H1 (cell line): Measurements from ENCODE around the gene ICOSLG. TPM values are rescaled to one million over a fixed set of nuclear protein-coding genes. Genes with fewer than 3 reads are reported as not detected.

ENCODE experiments used
- CTCF ChIA-PET: fragments of 300-600 bp; sonication (Branson Sonifier 250); formaldehyde crosslinking; loops from one replicate; lab custom pipeline; 2021; ENCODE audit not compliant: partially characterized antibody; lab: Charles Lee
- POLR2A ChIA-PET: fragments of 300-600 bp; sonication (Branson Sonifier 250); formaldehyde crosslinking; loops from one replicate; lab custom pipeline; 2021; ENCODE audit warnings: inconsistent platforms; ENCODE audit not compliant: partially characterized antibody; lab: Charles Lee
- DNase-seq, 2 experiments: peaks; one replicate each; pipeline versions ENCODE4 v3.0.0 to v3.0.0-alpha.2; 2010 to 2022; ENCODE audit warnings: low spot score in 2 of 2, low read depth in 1 of 2, mixed read lengths in 1 of 2
- FAIRE-seq: peaks from 2 replicates; lab custom pipeline; 2011; peaks lifted over from hg19 to GRCh38; lab: Jason Lieb, UNC
- H2AFZ ChIP-seq: 2 replicates; pipeline ENCODE4 v1.8.1; 2012; ENCODE audit warnings: low read length, inconsistent platforms
- H2AK5ac ChIP-seq: 2 replicates; pipeline ENCODE4 v1.6.1; 2013; ENCODE audit warnings: low read depth, low read length
- H2BK120ac ChIP-seq: replicated peaks from 2 replicates; pipeline ENCODE3; 2013; ENCODE audit warnings: low read depth, low read length, inconsistent platforms
- H2BK12ac ChIP-seq: 2 replicates; pipeline ENCODE4 v1.6.1; 2013; ENCODE audit warnings: low read depth, low read length
- H2BK15ac ChIP-seq: 2 replicates; pipeline ENCODE4 v1.6.1; 2013; ENCODE audit warnings: low read length
- H2BK20ac ChIP-seq: 2 replicates; pipeline ENCODE4 v1.6.1; 2013; ENCODE audit warnings: low read length
- H2BK5ac ChIP-seq: 2 replicates; pipeline ENCODE4 v1.6.1; 2013; ENCODE audit warnings: low read depth, low read length
- H3K14ac ChIP-seq: 2 replicates; pipeline ENCODE4 v1.6.1; 2013; ENCODE audit warnings: inconsistent platforms; ENCODE audit not compliant: insufficient read length
- H3K18ac ChIP-seq: 2 replicates; pipeline ENCODE4 v1.6.1; 2013; ENCODE audit warnings: low read length; ENCODE audit errors: extremely low read depth
- H3K23ac ChIP-seq: 2 replicates; pipeline ENCODE4 v1.6.1; 2013; ENCODE audit warnings: inconsistent platforms; ENCODE audit not compliant: insufficient read length
- H3K23me2 ChIP-seq: 2 replicates; pipeline ENCODE4 v1.6.1; 2013; ENCODE audit warnings: low read depth, low read length
- H3K27ac ChIP-seq: 2 replicates; pipeline ENCODE4 v1.6.1; 2011; ENCODE audit warnings: low read depth, low read length, inconsistent platforms
- H3K27me3 ChIP-seq, 4 experiments: replicated peaks in 1 of 4; 1 replicate in 1 of 4; 2 replicates in 3 of 4; pipeline versions ENCODE4 v1.6.1 to v1.8.1; 2011 to 2013; ENCODE audit warnings: low read length in 3 of 4, mild to moderate bottlenecking in 3 of 4, inconsistent platforms in 2 of 4, mixed read lengths in 2 of 4, moderate library complexity in 1 of 4; ENCODE audit not compliant: control insufficient read depth in 3 of 4, insufficient read depth in 3 of 4; ENCODE audit errors: extremely low read depth in 1 of 4
- H3K36me3 ChIP-seq, 4 experiments: 2 replicates each; pipeline versions ENCODE4 v1.6.1 to v1.8.1; 2011 to 2013; ENCODE audit warnings: mild to moderate bottlenecking in 4 of 4, low read length in 3 of 4, moderate library complexity in 2 of 4, control low read depth in 1 of 4, inconsistent platforms in 1 of 4; ENCODE audit not compliant: insufficient read depth in 4 of 4, control insufficient read depth in 2 of 4
- H3K4ac ChIP-seq: replicated peaks from 2 replicates; pipeline ENCODE3; 2013; ENCODE audit warnings: low read length, low read depth, mixed read lengths, inconsistent platforms; ENCODE audit not compliant: insufficient read length
- H3K4me1 ChIP-seq, 4 experiments: replicated peaks in 1 of 4; 1 replicate in 1 of 4; 2 replicates in 3 of 4; pipeline versions ENCODE4 v1.6.1 to v1.8.1; 2011 to 2013; ENCODE audit warnings: low read length in 3 of 4, inconsistent platforms in 2 of 4, mixed read lengths in 1 of 4; ENCODE audit not compliant: insufficient read depth in 4 of 4, control insufficient read depth in 3 of 4
- H3K4me2 ChIP-seq, 2 experiments: 2 replicates each; pipeline versions ENCODE4 v1.6.1 to v1.8.1; 2011 to 2013; ENCODE audit warnings: low read depth in 2 of 2, low read length in 2 of 2, control low read depth in 1 of 2, inconsistent platforms in 1 of 2, mild to moderate bottlenecking in 1 of 2; ENCODE audit not compliant: insufficient read depth in 1 of 2
- H3K4me3 ChIP-seq, 4 experiments: fragments of 200-600, 300-600 bp in 1 of 4; sonication (generic), shearing (Covaris generic), sonication (Bioruptor Twin) in 1 of 4; 2 replicates each; pipeline versions ENCODE4 v1.5.1 to v1.8.1; 2011 to 2016; ENCODE audit warnings: low read length in 4 of 4, low read depth in 3 of 4, control low read depth in 2 of 4, inconsistent platforms in 2 of 4, mild to moderate bottlenecking in 2 of 4, mixed read lengths in 1 of 4, moderate library complexity in 1 of 4; ENCODE audit not compliant: insufficient read depth in 2 of 4; ENCODE audit errors: extremely low read depth in 1 of 4
- H3K56ac ChIP-seq: replicated peaks from 2 replicates; pipeline ENCODE3; 2013; ENCODE audit warnings: low read depth, mild to moderate bottlenecking, mixed read lengths, low read length, inconsistent platforms; ENCODE audit not compliant: insufficient read length
- H3K79me1 ChIP-seq: 2 replicates; pipeline ENCODE4 v1.6.1; 2013; ENCODE audit warnings: low read depth, low read length, control low read depth
- H3K79me2 ChIP-seq, 2 experiments: 2 replicates each; pipeline versions ENCODE4 v1.6.1 to v1.8.1; 2012 to 2013; ENCODE audit warnings: low read length in 2 of 2, mild to moderate bottlenecking in 2 of 2, inconsistent platforms in 1 of 2; ENCODE audit not compliant: insufficient read depth in 2 of 2, control insufficient read depth in 1 of 2
- H3K9ac ChIP-seq, 4 experiments: replicated peaks in 1 of 4; 1 replicate in 1 of 4; 2 replicates in 3 of 4; pipeline versions ENCODE4 v1.6.1 to v1.8.1; 2011 to 2013; ENCODE audit warnings: low read depth in 3 of 4, low read length in 3 of 4, control low read depth in 2 of 4, mild to moderate bottlenecking in 2 of 4, moderate library complexity in 2 of 4, inconsistent platforms in 1 of 4; ENCODE audit errors: extremely low read depth in 1 of 4
- H3K9me3 ChIP-seq, 2 experiments: 2 replicates each; pipeline versions ENCODE4 v1.6.1 to v1.8.1; 2012 to 2013; ENCODE audit warnings: mild to moderate bottlenecking in 2 of 2, moderate library complexity in 2 of 2, control low read depth in 1 of 2, inconsistent platforms in 1 of 2, low read depth in 1 of 2, low read length in 1 of 2, mixed read lengths in 1 of 2; ENCODE audit not compliant: insufficient read depth in 2 of 2
- H4K20me1 ChIP-seq, 2 experiments: replicated peaks in 1 of 2; 2 replicates each; pipeline versions ENCODE3 to v1.8.1; 2011 to 2013; ENCODE audit warnings: inconsistent platforms in 2 of 2, low read length in 2 of 2, mild to moderate bottlenecking in 1 of 2; ENCODE audit not compliant: insufficient read depth in 2 of 2, control insufficient read depth in 1 of 2
- H4K5ac ChIP-seq: 2 replicates; pipeline ENCODE4 v1.6.1; 2013; ENCODE audit warnings: low read length, low read depth, mixed read lengths, inconsistent platforms; ENCODE audit not compliant: insufficient read length
- H4K8ac ChIP-seq: 2 replicates; pipeline ENCODE4 v1.8.0; 2013; ENCODE audit warnings: mild to moderate bottlenecking, moderate library complexity, low read length, inconsistent platforms; ENCODE audit not compliant: insufficient read depth; ENCODE audit errors: extremely low read depth
- H4K91ac ChIP-seq: replicated peaks from 2 replicates; pipeline ENCODE3; 2013; ENCODE audit warnings: low read length, mixed read lengths, inconsistent platforms; ENCODE audit not compliant: insufficient read length
- BRCA1 ChIP-seq: IDR thresholded peaks from 2 replicates; pipeline ENCODE4 v1.6.1; 2012; ENCODE audit warnings: low read depth, low read length, improper control_type of control experiment
- CBX8 ChIP-seq: fragments of 300-800, 300-1000 bp; sonication (generic); IDR thresholded peaks from 2 replicates; pipeline ENCODE4 v1.7.1; 2016; ENCODE audit warnings: low read depth, low read length, borderline replicate concordance
- FOSL1 ChIP-seq: IDR thresholded peaks from 2 replicates; pipeline ENCODE4 v1.6.1; 2011; ENCODE audit warnings: mild to moderate bottlenecking, low read depth, low read length, moderate library complexity; ENCODE audit not compliant: insufficient read depth
- RAD21 ChIP-seq, 2 experiments: IDR thresholded peaks in 1 of 2; conservative IDR thresholded peaks in 1 of 2; 2 replicates each; pipeline ENCODE4 v1.6.1; 2011; ENCODE audit warnings: low read depth in 2 of 2, low read length in 2 of 2, improper control_type of control experiment in 1 of 2, inconsistent platforms in 1 of 2, mild to moderate bottlenecking in 1 of 2, moderate library complexity in 1 of 2
- RXRA ChIP-seq: IDR thresholded peaks from 2 replicates; pipeline ENCODE4 v1.6.1; 2011; ENCODE audit warnings: low read depth, mild to moderate bottlenecking, low read length, moderate library complexity; ENCODE audit not compliant: insufficient read depth
- TBP ChIP-seq: IDR thresholded peaks from 2 replicates; pipeline ENCODE4 v1.6.1; 2011; ENCODE audit warnings: low read depth, low read length, improper control_type of control experiment
- TCF12 ChIP-seq: IDR thresholded peaks from 2 replicates; pipeline ENCODE4 v1.6.1; 2011; ENCODE audit warnings: low read depth, mild to moderate bottlenecking, low read length
- WGBS, 2 experiments: shearing (Covaris generic) in 1 of 2; methylation state at CpG; one replicate each; pipeline versions ENCODE4 v1.1.6 to v1.1.7; 2013 to 2015; ENCODE audit warnings: low lambda C conversion rate in 2 of 2, mixed read lengths in 2 of 2, inconsistent platforms in 1 of 2, low coverage in 1 of 2, missing lambda C conversion rate in 1 of 2; ENCODE audit not compliant: insufficient replicate concordance in 2 of 2, insufficient coverage in 1 of 2, insufficient read length in 1 of 2; ENCODE audit errors: extremely low coverage in 1 of 2, missing lambda C conversion rate in 1 of 2; 5-methylcytosine and 5-hydroxymethylcytosine counted together
- polyA plus RNA-seq, 7 experiments: library from polyadenylated mRNA; depleted of rRNA in 3 of 7; stranded (reverse) in 5 of 7; unstranded in 2 of 7; fragments of >200 nt in 5 of 7; fragments of 200-250 nt in 2 of 7; gene quantifications; 1 replicate in 5 of 7; 2 replicates in 1 of 7; 4 replicates in 1 of 7; pipeline versions ENCODE4 v1.2.1 to v1.2.3, GENCODE V29; 2011 to 2013; ENCODE audit warnings: missing spikeins in 2 of 7, mixed read lengths in 2 of 7
- total RNA-seq: library from RNA; stranded (reverse); fragmentation: NEBNext Ultra II Directional; extraction: Animal tissue kit (Norgen Biotek cat#: 25700); gene quantifications from 2 replicates; pipeline ENCODE4 v1.2.1, GENCODE V29; 2021
- TF ChIP-seq, protein P1 (sequence below): IDR thresholded peaks from 2 replicates; pipeline ENCODE4 v1.6.1; 2011; ENCODE audit warnings: low read depth, mild to moderate bottlenecking, low read length; ENCODE audit not compliant: insufficient read depth
- TF ChIP-seq, protein P2 (sequence below): IDR thresholded peaks from 2 replicates; pipeline ENCODE4 v1.6.1; 2012; ENCODE audit warnings: low read length, inconsistent platforms

Gene ICOSLG
- total and polyA plus RNA-seq, 2 of the 8 experiments (the other 6 are each of a cell fraction or from before 2014, with no cell fraction given): 2.3 to 5.5 TPM

GRCh38 chr21:44263221-44263760 lies 22.5 kb upstream of the ICOSLG start:
- Histone ChIP-seq H3K18ac (peak overlapping the region; percentile 48; the same call in 1 of the 2 replicates), H3K79me2 (no peaks in the 10 kb centered on the region), H3K27me3 (no peaks in the 10 kb centered on the region), H3K14ac (no peak overlapping the region), H4K5ac (no peak overlapping the region), H3K4me1 (peaks cover 0 to 7% (median 4%) of the 10 kb centered on the region in 4 experiments; a peak in 6 of 7 replicates), H3K9ac (no peak overlapping the region), H3K23ac (no peak overlapping the region), H2BK5ac (peak overlapping the region; percentile 71; the same call in 1 of the 2 replicates), H2BK20ac (no peak overlapping the region), H3K4ac (peak overlapping the region; percentile 69), H2BK15ac (no peak overlapping the region), H2AFZ (no peak overlapping the region), H2BK12ac (peak overlapping the region; percentile 17; the same call in 1 of the 2 replicates), H2AK5ac (no peak overlapping the region), H4K20me1 (no peaks in the 10 kb centered on the region), H3K27ac (no peak overlapping the region), H3K36me3 (no peaks in the 10 kb centered on the region), H4K8ac (no peak overlapping the region; the same call in 1 of the 2 replicates), H3K79me1 (no peaks in the 10 kb centered on the region), H3K23me2 (no peaks in the 10 kb centered on the region), H3K4me2 (peak overlapping the region in 1 of 2 experiments; percentile 1; a peak in 1 of 4 replicates), H3K56ac (no peak overlapping the region), H4K91ac (peak overlapping the region; percentile 55), H3K4me3 (no peak overlapping the region), H2BK120ac (no peak overlapping the region), H3K9me3 (no peaks in the 10 kb centered on the region)
- CTCF ChIA-PET: no interaction called here
- 45% methylated on average over 10 of the region's 18 CpGs; no CpG with 5 or more reads in 1 of the 2 experiments for WGBS, 2 experiments
- POLR2A ChIA-PET: no interaction called here
- DNase-seq: no peak
- FAIRE-seq: no peak
- TF ChIP-seq TBP: no peak
- TF ChIP-seq CBX8: no peak
- no peak for TF ChIP-seq RXRA
- no peak for TF ChIP-seq TCF12
- no peak for TF ChIP-seq FOSL1
- TF ChIP-seq RAD21 (IDR thresholded peaks at IDR 0.05 in 1 of 2, conservative IDR thresholded peaks at IDR 0.05 in 1 of 2; ENCODE audit: low read depth in 2 of 2, low read length in 2 of 2): no peak
- TF ChIP-seq, protein P1, sequence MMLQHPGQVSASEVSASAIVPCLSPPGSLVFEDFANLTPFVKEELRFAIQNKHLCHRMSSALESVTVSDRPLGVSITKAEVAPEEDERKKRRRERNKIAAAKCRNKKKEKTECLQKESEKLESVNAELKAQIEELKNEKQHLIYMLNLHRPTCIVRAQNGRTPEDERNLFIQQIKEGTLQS: no peak
- TF ChIP-seq, protein P2, sequence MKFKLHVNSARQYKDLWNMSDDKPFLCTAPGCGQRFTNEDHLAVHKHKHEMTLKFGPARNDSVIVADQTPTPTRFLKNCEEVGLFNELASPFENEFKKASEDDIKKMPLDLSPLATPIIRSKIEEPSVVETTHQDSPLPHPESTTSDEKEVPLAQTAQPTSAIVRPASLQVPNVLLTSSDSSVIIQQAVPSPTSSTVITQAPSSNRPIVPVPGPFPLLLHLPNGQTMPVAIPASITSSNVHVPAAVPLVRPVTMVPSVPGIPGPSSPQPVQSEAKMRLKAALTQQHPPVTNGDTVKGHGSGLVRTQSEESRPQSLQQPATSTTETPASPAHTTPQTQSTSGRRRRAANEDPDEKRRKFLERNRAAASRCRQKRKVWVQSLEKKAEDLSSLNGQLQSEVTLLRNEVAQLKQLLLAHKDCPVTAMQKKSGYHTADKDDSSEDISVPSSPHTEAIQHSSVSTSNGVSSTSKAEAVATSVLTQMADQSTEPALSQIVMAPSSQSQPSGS: no peak
- no peak for TF ChIP-seq BRCA1
